GM12892 (cell line): ENCODE measurements around the gene ARMC9.

Source experiments
- POLR2A ChIP-seq: IDR thresholded peaks from 2 replicates; pipeline ENCODE4 v1.6.1; 2011; ENCODE audit warnings: low read depth, low read length, control low read depth
- POLR2AphosphoS5 ChIP-seq: IDR thresholded peaks from 2 replicates; pipeline ENCODE4 v1.6.1; 2011; ENCODE audit warnings: low read depth, low read length, control low read depth

DNA sequence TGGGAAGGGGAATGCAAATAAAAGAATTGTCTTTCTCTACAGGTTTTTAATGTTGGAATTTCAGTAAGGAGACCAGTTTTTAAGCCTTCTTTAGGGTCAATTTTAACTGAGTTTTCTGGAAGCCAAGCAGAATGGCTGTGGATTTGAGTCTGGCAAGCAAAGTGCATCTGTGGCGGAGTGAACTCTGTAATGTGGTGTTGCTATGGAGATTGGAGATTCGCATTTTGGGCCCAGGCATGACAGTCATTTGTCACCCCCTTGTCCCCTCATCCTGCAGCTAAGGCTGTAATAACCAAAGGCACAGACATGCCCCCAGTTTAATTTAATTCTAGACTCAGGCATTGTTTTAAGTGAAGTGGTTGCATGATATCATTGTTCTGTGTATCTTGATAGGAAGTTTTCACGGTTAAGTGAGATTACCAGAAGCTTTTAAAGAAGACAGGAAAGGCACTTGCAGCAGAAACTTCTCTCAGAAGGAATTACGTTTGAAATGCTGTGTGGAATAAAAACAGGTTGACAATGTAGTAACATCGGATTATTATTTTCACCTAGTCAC is 30.6 kb downstream of the ARMC9 start:
- no peak for TF ChIP-seq POLR2A
- TF ChIP-seq POLR2AphosphoS5 = no peak
